Measurements from ENCODE around the gene FNTB.

The FNTB gene

GRCh38 chr14:64958743-64959142 lies 28.0 kb upstream of the FNTB start:
- no peak overlapping the region for H3K4me3 ChIP-seq (ENCODE audit: low read depth, low read length)
- TF ChIP-seq CTCF (IDR thresholded peaks at IDR 0.05; ENCODE audit: insufficient read depth, low read depth, low read length, missing control alignments): no peak
- DNase-seq (ENCODE audit: low read depth): no peak

- TF ChIP-seq CTCF (IDR thresholded peaks at IDR 0.05; ENCODE audit: insufficient read depth, low read depth, low read length, missing control alignments): no peak
- no peak for DNase-seq (ENCODE audit: low read depth)
- H3K4me3 ChIP-seq (ENCODE audit: low read depth, low read length): no peak overlapping the region
These were observed 25.9 kb upstream of the FNTB start for GRCh38 chr14:64960762-64961276.

GRCh38 chr14:64963611-64964010 lies 23.1 kb upstream of the FNTB start:
- TF ChIP-seq CTCF (IDR thresholded peaks at IDR 0.05; ENCODE audit: insufficient read depth, low read depth, low read length, missing control alignments): no peak
- no peak for DNase-seq (ENCODE audit: low read depth)
- H3K4me3 ChIP-seq (ENCODE audit: low read depth, low read length): no peak overlapping the region

GRCh38 chr14:64965356-64966000 lies 21.2 kb upstream of the FNTB start:
- DNase-seq (ENCODE audit: low read depth): no peak
- TF ChIP-seq CTCF (IDR thresholded peaks at IDR 0.05; ENCODE audit: insufficient read depth, low read depth, low read length, missing control alignments): no peak
- H3K4me3 ChIP-seq (ENCODE audit: low read depth, low read length): no peak overlapping the region

GRCh38 chr14:64966976-64967375 lies 19.7 kb upstream of the FNTB start:
- DNase-seq (ENCODE audit: low read depth): no peak
- no peak for TF ChIP-seq CTCF (IDR thresholded peaks at IDR 0.05; ENCODE audit: insufficient read depth, low read depth, low read length, missing control alignments)
- no peak overlapping the region for H3K4me3 ChIP-seq (ENCODE audit: low read depth, low read length)

GRCh38 chr14:64968167-64968566 lies 18.5 kb upstream of the FNTB start:
- no peak overlapping the region for H3K4me3 ChIP-seq (ENCODE audit: low read depth, low read length)
- DNase-seq (ENCODE audit: low read depth): no peak
- no peak for TF ChIP-seq CTCF (IDR thresholded peaks at IDR 0.05; ENCODE audit: insufficient read depth, low read depth, low read length, missing control alignments)

- H3K4me3 ChIP-seq (ENCODE audit: low read depth, low read length): no peak overlapping the region
- TF ChIP-seq CTCF (IDR thresholded peaks at IDR 0.05; ENCODE audit: insufficient read depth, low read depth, low read length, missing control alignments): no peak
- no peak for DNase-seq (ENCODE audit: low read depth)
These were observed 18.0 kb upstream of the FNTB start for GRCh38 chr14:64968651-64969050.
